Stimulated activated naive CD8-positive, alpha-beta T cell treated with anti-CD3 and anti-CD28 coated beads, Interleukin-15, Interleukin-2, amounts not matched to agents 100 ng/mL and 50 ng/mL, for 24 hours (primary cell): Measurements from ENCODE around the gene GJA9.
"Not testable (repeated sequence)": the region's sequence is repeated elsewhere in the genome, so short reads cannot be mapped to it uniquely, and the experiment has no call there.

Experiments used
- H3K27ac Mint-ChIP-seq: one replicate; pipeline ENCODE4 v1.8.0; 2021; ENCODE audit warnings: mild to moderate bottlenecking, mixed read lengths
- H3K27me3 Mint-ChIP-seq: one replicate; pipeline ENCODE4 v1.8.0; 2021; ENCODE audit warnings: mixed read lengths
- H3K36me3 Mint-ChIP-seq: one replicate; pipeline ENCODE4 v1.8.0; 2021; ENCODE audit warnings: low read depth, mixed read lengths
- H3K4me1 Mint-ChIP-seq: one replicate; pipeline ENCODE4 v1.8.0; 2021; ENCODE audit warnings: low read depth, mixed read lengths
- H3K4me3 Mint-ChIP-seq: one replicate; pipeline ENCODE4 v1.8.0; 2021; ENCODE audit warnings: mild to moderate bottlenecking, mixed read lengths
- H3K9me3 Mint-ChIP-seq: one replicate; pipeline ENCODE4 v1.8.0; 2021; ENCODE audit warnings: mixed read lengths

The GJA9 gene

DNA sequence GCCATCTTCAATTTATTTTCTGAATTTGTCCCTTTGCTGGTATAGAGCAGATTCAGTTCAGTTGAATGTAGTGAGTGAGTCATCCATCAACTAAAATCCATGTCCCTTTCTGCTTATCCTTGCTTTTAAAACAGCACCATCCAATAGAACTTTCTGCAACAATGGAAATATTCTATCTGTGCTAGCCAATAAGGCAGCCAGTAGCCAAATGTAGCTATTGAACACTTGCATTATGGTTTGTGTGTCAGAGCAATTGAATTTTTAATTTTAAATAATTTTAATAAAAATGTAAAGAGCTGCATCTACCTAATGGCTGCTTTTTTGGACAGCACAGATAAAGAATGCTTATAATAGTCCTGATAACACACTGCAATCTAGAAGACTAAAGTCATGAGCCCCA lies at the start of gene GJA9:
Gene GJA9, minus strand, starts transcription at position 101 of the 400 bp plus-strand sequence. CDS start 5,489 bp downstream, outside the sequence.
- Mint-ChIP-seq H3K4me1 (no peaks in the 10 kb centered on the region), H3K27ac (no peak within 1 kb of the TSS), H3K27me3 (no peaks in the 10 kb centered on the region), H3K9me3 (no peaks in the 10 kb centered on the region), H3K4me3 (no peak within 1 kb of the TSS), H3K36me3 (no peaks in the 10 kb centered on the region)

DNA sequence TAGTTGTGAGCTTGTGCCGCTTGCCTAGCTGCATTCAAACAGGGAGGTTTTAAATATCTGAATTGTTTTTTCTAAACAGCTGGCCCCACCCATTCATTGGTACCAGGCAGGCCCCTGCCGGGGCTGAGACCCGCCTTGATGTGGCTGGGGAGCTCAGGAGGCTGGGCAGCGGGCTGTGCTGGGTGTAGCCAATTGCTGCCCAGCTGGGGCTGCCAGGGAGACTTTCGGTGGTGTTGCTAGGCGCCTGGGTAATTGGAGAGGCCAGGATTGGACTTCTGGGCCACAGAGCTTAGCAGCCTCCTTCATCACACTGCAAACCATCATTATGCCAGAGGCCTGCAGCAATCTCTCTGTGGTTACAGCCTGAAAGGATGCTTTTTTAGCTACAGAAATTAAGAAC lies 48.1 kb upstream of the GJA9 start:
- H3K4me1 Mint-ChIP-seq = no peaks in the 10 kb centered on the region
- H3K27ac Mint-ChIP-seq = no peak overlapping the region
- no peaks in the 10 kb centered on the region for H3K27me3 Mint-ChIP-seq
- H3K36me3 Mint-ChIP-seq = no peaks in the 10 kb centered on the region
- no peaks in the 10 kb centered on the region for H3K9me3 Mint-ChIP-seq
- no peak overlapping the region for H3K4me3 Mint-ChIP-seq

DNA sequence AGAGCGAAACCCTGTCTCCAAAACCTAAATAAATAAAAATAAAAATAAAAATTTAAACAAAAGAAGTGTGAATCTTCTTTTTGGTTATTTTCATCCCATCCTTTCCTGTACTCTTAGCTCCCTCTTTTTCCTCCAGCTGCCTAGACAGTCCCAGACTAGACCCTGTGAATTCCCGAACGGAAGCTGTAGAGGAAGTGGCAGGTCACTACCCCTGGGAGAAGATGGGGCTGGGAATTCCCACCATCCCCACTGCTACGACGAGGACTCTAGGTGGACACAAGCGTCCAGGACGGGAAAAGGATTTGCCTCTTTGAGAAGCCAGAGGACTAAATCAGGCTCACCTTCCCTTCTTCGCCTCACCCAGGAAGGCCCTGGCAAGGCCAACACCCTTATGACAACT lies 47.7 kb upstream of the GJA9 start:
- no peaks in the 10 kb centered on the region for H3K27me3 Mint-ChIP-seq
- no peak overlapping the region for H3K27ac Mint-ChIP-seq
- H3K36me3 Mint-ChIP-seq = no peaks in the 10 kb centered on the region
- no peak overlapping the region for H3K4me3 Mint-ChIP-seq
- H3K4me1 Mint-ChIP-seq = no peaks in the 10 kb centered on the region
- H3K9me3 Mint-ChIP-seq = no peaks in the 10 kb centered on the region

DNA sequence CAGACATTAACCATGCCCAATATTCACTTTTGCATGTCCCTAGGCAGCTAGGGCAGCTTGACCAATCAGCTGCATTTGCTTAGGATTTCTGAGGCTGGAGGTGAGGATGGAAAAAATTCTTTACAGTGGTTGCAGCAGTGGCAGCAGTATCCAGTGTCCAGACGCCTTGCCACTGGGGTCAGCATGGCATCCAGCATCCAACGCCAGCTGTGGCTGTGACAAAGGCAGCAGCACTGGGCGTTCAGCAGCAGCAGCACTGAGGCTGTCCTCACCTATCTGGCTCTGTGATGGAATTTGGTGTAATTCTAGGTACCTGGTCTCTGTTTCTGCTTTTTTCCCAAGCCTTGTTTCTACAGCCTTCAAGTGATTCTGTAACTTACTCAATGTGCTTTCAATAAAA lies 44.7 kb upstream of the GJA9 start:
- H3K4me3 Mint-ChIP-seq = no peak overlapping the region
- no peaks in the 10 kb centered on the region for H3K36me3 Mint-ChIP-seq
- H3K4me1 Mint-ChIP-seq = no peaks in the 10 kb centered on the region
- H3K27me3 Mint-ChIP-seq = no peaks in the 10 kb centered on the region
- H3K9me3 Mint-ChIP-seq = no peaks in the 10 kb centered on the region
- H3K27ac Mint-ChIP-seq = no peak overlapping the region

DNA sequence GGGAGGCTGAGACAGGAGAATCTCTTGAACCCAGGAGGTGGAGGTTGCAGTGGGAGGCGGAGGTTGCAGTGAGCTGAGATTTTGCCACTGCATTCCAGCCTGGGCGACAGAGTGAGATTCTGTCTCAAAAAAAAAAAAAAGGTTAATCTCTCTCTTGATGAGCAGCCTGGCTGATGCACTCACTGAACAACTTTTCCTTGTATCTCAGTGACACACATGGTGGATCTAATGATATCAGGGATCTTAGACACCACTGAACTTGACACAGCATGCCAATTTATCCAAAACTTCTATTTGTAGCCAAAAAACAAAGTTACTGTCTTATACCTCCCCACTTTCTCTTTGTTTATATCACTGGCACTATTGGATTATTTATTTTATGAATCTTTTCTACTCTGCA lies 44.0 kb upstream of the GJA9 start:
- Mint-ChIP-seq H3K4me1 (no peaks in the 10 kb centered on the region), H3K27ac (no peak overlapping the region), H3K36me3 (no peaks in the 10 kb centered on the region), H3K9me3 (no peaks in the 10 kb centered on the region), H3K4me3 (no peak overlapping the region), H3K27me3 (no peaks in the 10 kb centered on the region)

DNA sequence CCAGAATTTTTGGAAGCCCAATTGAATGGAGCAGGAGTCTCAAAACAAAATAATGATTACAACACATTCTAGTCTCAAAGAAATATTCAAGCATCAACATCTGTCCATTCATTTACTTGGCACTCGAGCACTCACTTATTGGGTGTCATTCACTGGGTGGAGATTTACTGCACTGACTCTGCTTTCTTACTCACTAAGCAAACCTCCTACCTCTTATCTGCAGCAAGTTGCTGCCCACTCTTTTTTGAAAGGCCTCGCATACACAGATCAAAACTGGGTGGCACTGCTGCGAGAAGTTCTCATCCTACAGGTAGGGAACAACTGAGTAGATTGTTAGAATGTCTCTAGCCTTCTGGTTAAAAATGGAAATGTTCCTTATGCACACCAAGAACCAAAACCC lies 42.2 kb upstream of the GJA9 start:
- H3K36me3 Mint-ChIP-seq = no peaks in the 10 kb centered on the region
- H3K27me3 Mint-ChIP-seq = no peaks in the 10 kb centered on the region
- no peaks in the 10 kb centered on the region for H3K9me3 Mint-ChIP-seq
- no peak overlapping the region for H3K4me3 Mint-ChIP-seq
- H3K4me1 Mint-ChIP-seq = no peaks in the 10 kb centered on the region
- no peak overlapping the region for H3K27ac Mint-ChIP-seq

DNA sequence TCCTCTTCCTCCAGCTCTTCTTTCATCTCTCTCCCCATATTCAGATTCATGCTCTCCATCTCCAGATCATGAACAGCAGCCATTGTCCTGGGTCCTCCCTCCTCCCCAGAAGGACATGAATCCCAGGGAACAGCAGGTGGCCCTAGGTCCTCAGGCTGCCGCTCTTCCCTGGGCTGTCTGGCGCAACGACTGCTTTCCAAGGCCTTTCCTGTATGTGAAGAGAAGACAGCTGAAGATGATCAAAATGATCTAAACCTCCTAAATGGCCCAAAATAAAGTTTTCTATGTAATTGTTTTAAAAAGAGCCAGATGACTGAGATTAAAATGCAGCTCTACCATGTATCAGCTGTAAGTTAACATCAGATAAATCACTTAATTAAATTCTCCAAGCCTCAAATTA lies 37.7 kb upstream of the GJA9 start:
- Mint-ChIP-seq H3K27ac (no peak overlapping the region), H3K4me3 (no peak overlapping the region), H3K36me3 (no peaks in the 10 kb centered on the region), H3K4me1 (peaks cover 12% of the 10 kb centered on the region), H3K9me3 (no peaks in the 10 kb centered on the region), H3K27me3 (no peaks in the 10 kb centered on the region)

DNA sequence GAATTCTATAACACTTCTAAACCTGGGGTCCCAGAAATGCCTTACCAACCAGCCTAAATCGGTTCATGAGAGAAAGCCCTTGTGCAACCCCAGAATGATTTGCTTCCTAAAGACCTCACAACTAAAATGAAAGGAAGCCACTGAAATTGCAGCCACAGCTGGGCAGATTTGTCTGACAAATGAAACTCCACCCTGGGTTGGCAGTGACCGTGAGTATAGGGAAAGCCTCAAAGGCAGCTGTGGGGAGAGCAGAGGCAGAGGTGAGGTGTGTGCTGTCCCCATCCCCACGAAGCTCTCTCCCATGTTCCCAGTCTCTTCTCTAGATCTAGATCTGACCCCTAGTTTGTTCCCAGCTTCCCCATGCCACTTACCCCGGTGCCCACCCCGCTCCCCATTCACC lies 37.2 kb upstream of the GJA9 start:
- H3K27ac Mint-ChIP-seq = no peak overlapping the region
- H3K4me3 Mint-ChIP-seq = no peak overlapping the region
- no peaks in the 10 kb centered on the region for H3K27me3 Mint-ChIP-seq
- H3K9me3 Mint-ChIP-seq = no peaks in the 10 kb centered on the region
- H3K36me3 Mint-ChIP-seq = no peaks in the 10 kb centered on the region
- H3K4me1 Mint-ChIP-seq = peaks cover 12% of the 10 kb centered on the region

DNA sequence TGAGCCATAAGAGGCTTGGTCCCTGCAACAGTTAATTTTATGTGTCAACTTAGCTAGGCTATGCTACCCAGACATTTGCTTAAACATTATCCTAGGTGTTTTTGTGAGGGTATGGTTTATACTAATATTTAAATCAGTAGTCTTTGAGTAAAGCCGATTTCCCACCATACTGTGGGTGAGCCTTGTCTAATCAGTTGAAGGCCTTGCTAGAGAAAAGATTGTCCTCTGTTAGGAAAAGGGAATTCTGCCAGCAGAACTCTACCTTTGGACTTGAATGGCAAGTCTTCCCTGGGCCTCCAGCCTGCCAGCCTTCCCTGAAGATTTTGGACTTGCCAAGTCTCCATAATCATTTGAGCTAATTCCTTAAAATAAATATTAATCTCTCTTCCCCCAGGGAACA lies 36.4 kb upstream of the GJA9 start:
- no peak overlapping the region for H3K4me3 Mint-ChIP-seq

DNA sequence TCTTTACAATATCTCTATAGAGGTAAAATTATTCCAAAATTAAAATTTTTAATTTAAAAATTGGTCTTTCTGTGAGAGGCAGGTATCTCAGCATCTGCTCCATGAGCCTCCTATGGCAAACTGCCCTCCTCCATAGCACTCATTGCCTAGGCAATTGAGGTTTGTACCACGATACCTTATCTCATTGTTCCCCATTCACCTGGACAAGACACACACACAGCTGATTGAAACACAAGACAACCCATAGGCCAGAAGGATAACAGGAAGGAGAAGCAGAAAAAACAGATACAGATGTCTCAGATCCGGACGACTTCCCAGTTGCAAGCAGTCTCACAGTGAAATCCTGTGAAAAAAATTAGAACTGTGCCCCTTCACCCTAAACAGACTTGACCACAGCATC lies 36.0 kb upstream of the GJA9 start:
- Mint-ChIP-seq H3K27me3 (no peaks in the 10 kb centered on the region), H3K27ac (no peak overlapping the region), H3K36me3 (no peaks in the 10 kb centered on the region)

More for the DNA sequence above, 36.4 kb upstream of the GJA9 start:
- no peak overlapping the region for H3K27ac Mint-ChIP-seq
- no peaks in the 10 kb centered on the region for H3K36me3 Mint-ChIP-seq
- H3K27me3 Mint-ChIP-seq = no peaks in the 10 kb centered on the region
- peaks cover 12% of the 10 kb centered on the region for H3K4me1 Mint-ChIP-seq
- H3K9me3 Mint-ChIP-seq = no peaks in the 10 kb centered on the region

DNA sequence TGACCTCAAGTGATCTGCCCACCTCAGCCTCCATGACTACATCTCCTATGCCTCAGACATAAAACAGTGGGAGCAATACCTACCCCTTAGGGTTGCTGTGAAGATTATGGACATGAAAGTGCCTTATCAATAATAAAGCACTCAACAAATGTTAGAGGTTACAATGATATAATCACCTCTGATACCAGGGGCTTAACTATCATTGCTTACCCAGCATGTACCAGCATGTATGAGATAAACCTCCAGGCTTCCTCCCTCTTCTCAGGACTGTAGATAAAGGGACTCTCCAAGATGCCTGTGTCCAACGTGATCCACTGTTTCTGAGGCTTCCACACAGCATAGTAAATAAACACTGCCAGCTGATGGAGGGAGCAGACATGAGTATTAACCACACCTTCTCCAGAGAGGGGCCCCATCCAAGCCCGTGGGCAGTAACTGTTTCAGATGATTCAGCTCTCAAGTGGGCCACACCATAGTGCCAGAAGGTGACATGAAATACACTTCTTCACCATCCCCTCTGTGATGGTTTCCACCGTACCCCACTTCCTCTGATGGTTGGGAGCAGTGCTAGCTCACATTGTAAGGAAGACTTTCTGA lies 34.1 kb upstream of the GJA9 start:
- Mint-ChIP-seq H3K27ac (no peak overlapping the region), H3K36me3 (no peaks in the 10 kb centered on the region), H3K27me3 (no peaks in the 10 kb centered on the region), H3K9me3 (no peaks in the 10 kb centered on the region), H3K4me3 (no peak overlapping the region), H3K4me1 (peaks cover 12% of the 10 kb centered on the region)

More for the DNA sequence above, 36.0 kb upstream of the GJA9 start:
- peaks cover 12% of the 10 kb centered on the region for H3K4me1 Mint-ChIP-seq
- H3K9me3 Mint-ChIP-seq = no peaks in the 10 kb centered on the region
- H3K4me3 Mint-ChIP-seq = no peak overlapping the region

DNA sequence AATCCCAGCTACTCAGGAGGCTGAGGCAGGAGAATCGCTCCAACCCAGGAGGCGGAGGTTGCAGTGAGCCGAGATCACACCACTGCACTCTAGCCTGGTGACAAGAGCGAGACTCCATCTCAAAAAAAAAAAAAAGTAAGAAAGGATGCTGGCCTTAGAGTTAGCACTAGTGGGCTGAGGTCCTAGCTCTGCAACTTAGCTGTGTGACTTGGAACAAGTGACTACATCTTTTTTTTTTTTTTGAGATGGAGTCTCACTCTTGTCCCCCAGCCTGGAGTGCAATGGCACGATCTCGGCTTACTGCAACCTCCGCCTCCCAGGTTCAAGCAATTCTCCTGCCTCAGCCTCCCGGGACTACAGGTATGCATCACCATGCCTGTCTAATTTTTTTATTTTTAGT lies 33.5 kb upstream of the GJA9 start:
- H3K36me3 Mint-ChIP-seq, H3K27me3 Mint-ChIP-seq, H3K4me3 Mint-ChIP-seq, H3K27ac Mint-ChIP-seq, H3K9me3 Mint-ChIP-seq: not testable (repeated sequence)
- H3K4me1 Mint-ChIP-seq = peaks cover 12% of the 10 kb centered on the region

DNA sequence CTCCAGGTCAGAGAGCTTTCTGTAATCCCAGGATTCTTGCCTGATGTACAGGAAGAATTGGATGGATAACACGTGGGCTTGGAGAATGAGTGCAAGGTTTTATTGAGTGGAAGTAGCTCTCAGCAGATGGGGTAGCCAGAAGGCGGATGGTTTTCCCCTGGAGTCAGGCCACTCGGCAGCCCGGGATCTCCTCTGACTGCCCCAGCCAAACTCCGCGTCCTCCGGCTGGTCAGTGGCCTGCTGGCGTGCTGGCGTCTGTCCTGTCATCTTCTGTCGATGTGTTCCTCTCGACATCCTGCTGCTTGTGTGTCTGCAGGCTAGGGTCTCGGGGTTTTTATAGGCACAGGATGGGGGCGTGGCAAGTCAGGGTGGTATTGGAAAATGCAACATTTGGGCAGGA lies 27.4 kb upstream of the GJA9 start:
- Mint-ChIP-seq H3K9me3 (peaks cover 5% of the 10 kb centered on the region), H3K27ac (no peak overlapping the region), H3K36me3 (no peaks in the 10 kb centered on the region), H3K4me3 (no peak overlapping the region), H3K4me1 (no peaks in the 10 kb centered on the region), H3K27me3 (no peaks in the 10 kb centered on the region)

DNA sequence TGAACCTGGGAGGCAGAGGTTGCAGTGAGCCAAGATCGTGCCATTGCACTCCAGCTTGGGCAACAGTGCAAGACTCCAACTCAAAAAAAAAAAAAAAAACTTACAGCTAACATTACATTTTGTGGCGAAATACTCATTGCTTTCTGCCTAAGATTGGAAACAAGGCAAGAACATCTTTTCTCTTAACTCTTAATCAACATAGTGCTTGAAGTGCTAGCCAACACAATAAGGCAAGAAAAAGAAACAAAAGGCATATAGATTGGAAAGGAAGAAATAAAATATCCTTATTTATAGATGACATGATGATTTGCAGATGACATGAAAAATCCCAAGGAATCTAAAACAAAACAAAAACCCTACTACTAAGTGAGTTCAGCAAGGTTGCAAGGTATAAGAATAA lies 24.6 kb upstream of the GJA9 start:
- Mint-ChIP-seq H3K9me3 (peaks cover 5% of the 10 kb centered on the region), H3K27ac (no peak overlapping the region), H3K27me3 (no peaks in the 10 kb centered on the region), H3K36me3 (no peaks in the 10 kb centered on the region), H3K4me3 (no peak overlapping the region), H3K4me1 (no peaks in the 10 kb centered on the region)

DNA sequence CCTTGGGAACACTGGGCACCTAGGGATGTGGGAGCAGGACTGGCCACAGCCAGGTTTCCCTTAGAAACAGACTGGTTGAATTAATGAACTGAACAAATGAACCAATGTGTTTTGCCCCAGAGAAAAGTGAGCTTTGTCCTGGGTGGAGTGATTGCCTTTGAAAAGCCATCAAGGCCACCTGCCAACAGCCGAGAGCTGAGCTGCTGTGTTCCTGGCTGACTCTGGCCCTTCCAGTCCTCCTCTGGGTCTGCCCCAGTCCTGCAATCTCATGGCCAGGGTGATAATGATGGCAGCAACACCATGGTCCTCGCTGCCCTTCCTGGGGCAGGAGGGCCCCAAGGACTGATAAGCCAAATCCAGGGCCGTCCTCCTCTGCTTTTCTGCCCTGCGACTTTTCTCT lies 18.2 kb upstream of the GJA9 start:
- H3K27me3 Mint-ChIP-seq = no peaks in the 10 kb centered on the region

DNA sequence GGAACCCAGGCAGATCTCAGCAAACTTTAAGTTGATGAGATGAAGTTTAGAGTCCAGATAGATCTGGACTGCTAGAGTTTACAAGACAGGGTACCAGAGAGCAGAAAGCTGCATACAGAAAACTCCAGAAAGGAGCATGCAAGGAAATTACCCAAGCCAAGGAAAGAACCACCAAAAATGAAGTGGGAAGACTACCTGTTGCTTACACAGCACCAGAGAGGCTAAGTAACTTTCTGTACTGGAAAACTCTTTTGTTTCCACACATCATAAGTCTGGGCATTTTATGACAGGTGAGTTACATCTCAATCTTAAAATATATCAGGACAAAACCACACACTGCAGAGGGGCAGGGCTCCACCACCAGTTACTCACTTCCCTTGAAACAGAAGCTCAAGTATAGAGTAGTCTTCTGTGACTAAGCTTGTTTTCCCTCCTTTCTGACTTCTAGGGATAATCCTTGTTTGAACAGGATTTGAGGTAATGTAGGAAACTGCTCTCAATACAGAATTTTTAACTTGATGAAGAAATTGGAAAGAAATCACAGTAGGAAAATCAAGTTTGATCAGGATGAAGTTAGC lies 17.4 kb upstream of the GJA9 start:
- no peaks in the 10 kb centered on the region for H3K36me3 Mint-ChIP-seq
- H3K27ac Mint-ChIP-seq = no peak overlapping the region
- H3K9me3 Mint-ChIP-seq = no peaks in the 10 kb centered on the region

More for the DNA sequence above, 18.2 kb upstream of the GJA9 start:
- Mint-ChIP-seq H3K4me1 (no peaks in the 10 kb centered on the region), H3K4me3 (no peak overlapping the region), H3K9me3 (no peaks in the 10 kb centered on the region), H3K36me3 (no peaks in the 10 kb centered on the region), H3K27ac (no peak overlapping the region)

More for the DNA sequence above, 17.4 kb upstream of the GJA9 start:
- Mint-ChIP-seq H3K4me1 (no peaks in the 10 kb centered on the region), H3K27me3 (no peaks in the 10 kb centered on the region), H3K4me3 (no peak overlapping the region)
